AG04450 (cell line): ENCODE results near the gene NUDT8. TPM values are rescaled to one million over a fixed set of nuclear protein-coding genes. Genes with fewer than 3 reads are reported as not detected.
"Not testable (repeated sequence)": the region's sequence is repeated elsewhere in the genome, so short reads cannot be mapped to it uniquely, and the experiment has no call there.

ENCODE experiments used
- CTCF ChIA-PET: fragments of 300-600, 350-600 bp; formaldehyde crosslinking; extraction: SDS; loops from one replicate; lab custom pipeline; 2022; ENCODE audit warnings: antibody characterized with exemption, inconsistent platforms; lab: Charles Lee
- POLR2A ChIA-PET: fragments of 350-600 bp; formaldehyde crosslinking; extraction: SDS; loops from one replicate; lab custom pipeline; 2021; ENCODE audit warnings: antibody characterized with exemption, inconsistent platforms; lab: Yijun Ruan, JAX
- DNase-seq: peaks from one replicate; pipeline ENCODE4 v3.0.0-alpha.2; 2011; ENCODE audit warnings: low read depth, low spot score
- H3K27ac ChIP-seq: one replicate; pipeline ENCODE4 v1.5.1; 2012; ENCODE audit warnings: low read depth, low read length, control low read depth
- H3K27me3 ChIP-seq: one replicate; pipeline ENCODE4 v1.6.0; 2012; ENCODE audit warnings: low read length; ENCODE audit not compliant: control insufficient read depth, insufficient read depth
- H3K4me3 ChIP-seq: 2 replicates; pipeline ENCODE4 v1.5.1; 2011; ENCODE audit warnings: mild to moderate bottlenecking, low read depth, low read length, control low read depth
- H3K9me3 ChIP-seq: 2 replicates; pipeline ENCODE4 v1.5.1; 2012; ENCODE audit warnings: low read length; ENCODE audit not compliant: control insufficient read depth, insufficient read depth
- CTCF ChIP-seq: IDR thresholded peaks from 2 replicates; pipeline ENCODE4 v1.5.1; 2011; ENCODE audit warnings: low read depth, low read length, control low read depth, inconsistent platforms
- polyA plus RNA-seq: library from polyadenylated mRNA; depleted of rRNA; stranded (reverse); fragments of >200 nt; gene quantifications from 2 replicates; pipeline ENCODE4 v1.2.3, GENCODE V29; 2011

The NUDT8 gene
- polyA plus RNA-seq, 1 experiment: 0.40 TPM

GRCh38 chr11:67601098-67601497, 28.6 kb downstream of the NUDT8 start:
- DNase-seq: no peak
- TF ChIP-seq CTCF: no peak

GRCh38 chr11:67600324-67601029, 29.3 kb downstream of the NUDT8 start:
- no peak for DNase-seq
- POLR2A ChIA-PET: no interaction called here
- Histone ChIP-seq H3K4me3 (no peak overlapping the region), H3K27ac (no peak overlapping the region), H3K27me3 (peaks cover 21% of the 10 kb centered on the region), H3K9me3 (peaks cover 4% of the 10 kb centered on the region)
- TF ChIP-seq CTCF: no peak
- CTCF ChIA-PET: no interaction called here

More at GRCh38 chr11:67601098-67601497, 28.6 kb downstream of the NUDT8 start:
- Histone ChIP-seq H3K27ac (no peak overlapping the region), H3K4me3 (no peak overlapping the region), H3K9me3 (peaks cover 4% of the 10 kb centered on the region), H3K27me3 (peaks cover 21% of the 10 kb centered on the region)
- CTCF ChIA-PET: no interaction called here
- POLR2A ChIA-PET: no interaction called here

GRCh38 chr11:67599149-67599548, 30.6 kb downstream of the NUDT8 start:
- DNase-seq: no peak
- Histone ChIP-seq H3K4me3 (no peak overlapping the region), H3K27me3 (peaks cover 21% of the 10 kb centered on the region), H3K27ac (no peak overlapping the region), H3K9me3 (peaks cover 4% of the 10 kb centered on the region)
- POLR2A ChIA-PET: interaction anchor here (0.7 kb wide), 1 partner anchor 44 kb away, joined by 6 read pairs; no protein-coding TSS in a partner anchor
- CTCF ChIA-PET: no interaction called here
- TF ChIP-seq CTCF: no peak

GRCh38 chr11:67597963-67598362, 31.8 kb downstream of the NUDT8 start:
- H3K9me3 ChIP-seq, DNase-seq, H3K27ac ChIP-seq, POLR2A ChIA-PET, H3K4me3 ChIP-seq, CTCF ChIA-PET: not testable (repeated sequence)
- H3K27me3 ChIP-seq: peaks cover 19% of the 10 kb centered on the region

DNA sequence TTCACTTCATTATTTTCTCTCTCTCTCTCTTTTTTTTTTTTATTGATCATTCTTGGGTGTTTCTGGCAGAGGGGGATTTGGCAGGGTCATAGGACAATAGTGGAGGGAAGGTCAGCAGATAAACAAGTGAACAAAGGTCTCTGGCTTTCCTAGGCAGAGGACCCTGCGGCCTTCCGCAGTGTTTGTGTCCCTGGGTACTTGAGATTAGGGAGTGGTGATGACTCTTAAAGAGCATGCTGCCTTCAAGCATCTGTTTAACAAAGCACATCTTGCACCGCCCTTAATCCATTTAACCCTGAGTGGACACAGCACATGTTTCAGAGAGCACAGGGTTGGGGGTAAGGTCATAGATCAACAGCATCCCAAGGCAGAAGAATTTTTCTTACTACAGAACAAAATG, 32.3 kb downstream of the NUDT8 start:
- H3K27ac ChIP-seq, H3K4me3 ChIP-seq, DNase-seq, CTCF ChIA-PET, POLR2A ChIA-PET, H3K9me3 ChIP-seq: not testable (repeated sequence)
- peaks cover 15% of the 10 kb centered on the region for H3K27me3 ChIP-seq

GRCh38 chr11:67596753-67597300, 32.9 kb downstream of the NUDT8 start:
- no peak for TF ChIP-seq CTCF
- ChIA-PET CTCF (no interaction called here), POLR2A (no interaction called here)
- Histone ChIP-seq H3K9me3 (no peaks in the 10 kb centered on the region; the same call in none of the 2 replicates), H3K4me3 (no peak overlapping the region), H3K27me3 (peaks cover 15% of the 10 kb centered on the region), H3K27ac (peak overlapping the region; percentile 31)
- DNase-seq: no peak
